SH-SY5Y (cell line): ENCODE data around the gene MUCL1.

Experiments
- GATA2 ChIP-seq: IDR thresholded peaks from 2 replicates; pipeline ENCODE4 v1.6.1; 2011; ENCODE audit warnings: mild to moderate bottlenecking, low read depth, low read length
- GATA3 ChIP-seq: IDR thresholded peaks from 2 replicates; pipeline ENCODE4 v1.6.1; 2011; ENCODE audit warnings: low read depth, mild to moderate bottlenecking, low read length, moderate library complexity

MUCL1 gene, protein sequence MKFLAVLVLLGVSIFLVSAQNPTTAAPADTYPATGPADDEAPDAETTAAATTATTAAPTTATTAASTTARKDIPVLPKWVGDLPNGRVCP

GRCh38 chr12:54853933-54854538 is at the start of gene MUCL1:
Gene MUCL1 (plus strand): TSS chr12:54854516. CDS start chr12:54854583, 67 bp downstream.
- TF ChIP-seq GATA2 (no peak), GATA3 (no peak)

DNA sequence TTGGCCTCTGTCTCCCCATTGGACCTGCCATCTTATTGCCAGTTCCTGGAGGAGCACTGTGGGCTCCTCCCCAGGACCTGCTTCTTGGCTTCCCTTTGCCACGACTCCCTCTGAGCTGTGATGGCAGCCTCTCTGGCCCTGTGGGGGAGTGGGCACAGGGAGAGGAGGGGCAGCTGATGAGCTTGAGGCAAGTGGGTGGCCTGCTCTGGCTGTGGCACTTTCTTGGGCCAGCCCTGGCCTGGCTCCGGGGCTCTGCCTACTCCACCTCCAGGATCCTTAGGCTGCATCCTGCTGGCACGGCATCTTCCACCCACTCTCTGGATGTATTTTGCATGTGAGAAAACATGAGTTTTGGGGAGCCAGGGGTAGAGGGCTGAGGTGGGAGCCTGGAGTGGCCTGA is 32.6 kb upstream of the MUCL1 start:
- TF ChIP-seq GATA2 (no peak), GATA3 (no peak)

- TF ChIP-seq GATA3 (no peak), GATA2 (no peak)
Observed at GRCh38 chr12:54824402-54824801, 29.9 kb upstream of the MUCL1 start.

DNA sequence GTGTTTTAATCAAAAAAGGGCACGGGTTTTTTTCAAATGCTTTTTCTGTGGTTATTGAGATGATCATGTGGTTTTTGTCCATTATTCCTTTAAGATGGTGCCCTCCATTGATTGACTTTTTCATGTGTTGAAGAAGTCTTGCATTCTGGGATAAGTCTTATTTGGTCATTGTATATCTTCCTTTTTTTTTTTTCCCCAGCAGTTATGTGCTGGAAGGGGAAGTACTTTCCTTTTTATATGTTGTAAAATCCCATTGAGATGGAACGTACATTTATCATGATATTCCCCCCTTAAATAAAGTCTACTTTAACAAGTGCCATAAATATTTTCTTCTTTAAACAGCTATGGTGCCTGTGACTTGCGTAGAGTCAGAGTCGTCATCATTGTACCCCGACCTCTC is 24.8 kb upstream of the MUCL1 start:
- TF ChIP-seq GATA2: no peak
- no peak for TF ChIP-seq GATA3

DNA sequence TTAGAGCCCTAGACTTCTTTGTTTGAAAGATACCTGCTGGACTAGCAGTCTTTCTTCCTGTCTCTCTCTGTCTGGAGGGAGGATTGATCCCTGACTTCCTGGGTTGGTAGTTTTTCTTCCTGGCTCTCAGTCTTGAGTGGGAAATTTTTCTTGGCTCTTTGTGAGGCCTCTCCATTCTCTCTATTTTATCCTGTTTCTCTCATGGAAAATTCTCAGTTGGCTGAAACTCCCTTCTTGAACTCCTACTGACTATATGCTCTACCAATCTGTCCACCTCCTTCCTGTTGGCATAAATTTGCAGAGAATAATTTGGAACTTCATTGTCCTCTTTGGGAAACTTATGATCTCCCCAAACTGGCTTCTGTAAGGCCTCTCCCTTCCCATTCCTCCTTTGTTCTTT is 24.1 kb upstream of the MUCL1 start:
- TF ChIP-seq GATA2 (no peak), GATA3 (no peak)

DNA sequence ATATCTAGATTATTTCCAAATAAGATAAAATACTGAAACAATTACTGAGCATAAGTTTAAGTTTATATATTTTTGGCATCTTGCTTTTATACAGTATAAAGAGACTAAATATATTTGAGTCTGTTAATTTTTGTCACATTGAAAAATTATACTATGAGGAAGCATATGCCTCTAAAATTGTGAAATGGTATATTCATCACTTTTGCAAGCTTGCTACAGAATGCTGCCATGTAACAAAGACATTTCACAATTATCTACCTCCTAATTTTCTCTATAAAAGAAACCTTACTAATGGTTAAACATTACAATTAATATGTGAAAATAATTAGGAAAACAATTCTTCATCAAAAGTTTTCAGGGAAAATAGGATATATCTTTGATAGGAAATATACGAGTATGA is 22.7 kb upstream of the MUCL1 start:
- TF ChIP-seq GATA2: no peak
- no peak for TF ChIP-seq GATA3

GRCh38 chr12:54840244-54840865 is 14.0 kb upstream of the MUCL1 start:
- TF ChIP-seq GATA2 (no peak), GATA3 (no peak)

GRCh38 chr12:54857406-54857805 is 3.1 kb downstream of the MUCL1 start:
- TF ChIP-seq GATA2: no peak

DNA sequence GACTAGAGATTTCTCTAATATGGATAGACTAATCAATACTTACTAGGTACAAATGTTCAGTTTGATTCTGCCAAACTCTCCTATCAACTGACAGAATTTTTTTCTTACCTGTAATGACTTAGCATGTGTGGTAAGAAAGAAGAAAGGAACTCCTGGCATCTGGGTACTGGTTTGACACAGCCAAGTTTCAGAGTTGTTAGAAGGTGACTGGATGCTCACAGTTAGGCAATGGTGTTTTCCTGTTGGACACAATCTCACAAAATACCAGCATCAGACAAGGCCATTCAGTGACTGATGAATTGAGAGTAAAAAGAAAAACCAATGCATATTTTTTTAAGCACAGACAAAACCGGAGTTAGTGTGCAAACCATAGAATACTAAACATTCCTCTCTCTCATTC is 4.2 kb downstream of the MUCL1 start:
- TF ChIP-seq GATA2 (no peak), GATA3 (no peak)

GRCh38 chr12:54859502-54859901 is 5.2 kb downstream of the MUCL1 start:
- TF ChIP-seq GATA2 (no peak), GATA3 (no peak)

DNA sequence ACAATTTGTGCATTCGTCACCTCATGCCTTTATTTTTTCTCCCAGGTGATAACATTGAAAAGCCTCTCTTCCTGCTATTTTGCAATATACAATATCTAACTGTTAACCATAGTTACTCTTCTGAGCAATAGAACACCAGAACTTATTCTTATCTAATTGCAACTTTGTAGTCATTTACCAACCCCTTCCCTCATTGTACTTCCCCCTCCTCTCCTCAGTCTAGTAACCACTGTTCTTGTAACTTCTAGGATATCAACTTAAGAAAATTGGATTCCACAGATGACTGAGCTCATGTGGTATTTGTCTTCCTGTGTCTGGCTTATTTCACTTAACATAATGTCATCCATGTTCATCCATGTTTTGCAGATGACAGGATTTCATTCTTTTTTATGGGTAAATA is 7.6 kb downstream of the MUCL1 start:
- TF ChIP-seq GATA2 (no peak), GATA3 (no peak)

- TF ChIP-seq GATA3: no peak
- no peak for TF ChIP-seq GATA2
Observed at GRCh38 chr12:54863948-54864618, 9.8 kb downstream of the MUCL1 start.

- TF ChIP-seq GATA3: no peak
- TF ChIP-seq GATA2: no peak
Observed at GRCh38 chr12:54865683-54866324, 11.5 kb downstream of the MUCL1 start.

DNA sequence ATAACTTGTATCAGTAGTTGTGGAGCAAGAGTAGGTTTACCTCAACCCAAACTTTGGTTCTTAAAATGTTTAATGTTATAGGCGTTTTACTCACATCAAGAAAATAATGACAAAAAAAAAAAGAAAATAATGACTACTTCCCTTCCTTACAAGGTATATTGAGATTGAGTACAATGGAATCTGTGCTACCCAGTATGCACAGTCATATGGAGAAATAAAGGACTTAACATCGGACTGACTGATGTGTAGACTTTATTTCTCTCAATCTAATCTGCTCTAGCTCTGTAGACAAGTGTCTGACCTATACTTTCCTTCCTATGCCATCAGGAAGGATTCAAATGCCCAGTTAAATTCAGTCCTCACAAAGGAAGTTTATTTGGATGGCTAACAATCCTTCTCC is 14.4 kb downstream of the MUCL1 start:
- no peak for TF ChIP-seq GATA3
- no peak for TF ChIP-seq GATA2
